Endometrial microvascular endothelial cells (primary cell): ENCODE measurements around the gene SPTLC1. TPM values are rescaled to one million over a fixed set of nuclear protein-coding genes. Genes with fewer than 3 reads are reported as not detected.
"Not testable (repeated sequence)": the region's sequence is repeated elsewhere in the genome, so short reads cannot be mapped to it uniquely, and the experiment has no call there.

ENCODE experiments used
- in situ Hi-C: cut with HindIII; loops from 2 replicates; pipeline ENCODE4 v1.10.0; 2017; ENCODE audit warnings: low sequenced_read_pairs, low pct_unique_long_range_greater_than_20kb; ENCODE audit errors: inconsistent ontology term
- total RNA-seq: library from RNA; depleted of rRNA; stranded (reverse); fragments of >200 nt; gene quantifications from one replicate; pipeline ENCODE4 v1.2.3, GENCODE V29; 2015; ENCODE audit errors: inconsistent ontology term

Gene SPTLC1
- total RNA-seq, 1 donor from 2014 or later = 125 TPM

DNA sequence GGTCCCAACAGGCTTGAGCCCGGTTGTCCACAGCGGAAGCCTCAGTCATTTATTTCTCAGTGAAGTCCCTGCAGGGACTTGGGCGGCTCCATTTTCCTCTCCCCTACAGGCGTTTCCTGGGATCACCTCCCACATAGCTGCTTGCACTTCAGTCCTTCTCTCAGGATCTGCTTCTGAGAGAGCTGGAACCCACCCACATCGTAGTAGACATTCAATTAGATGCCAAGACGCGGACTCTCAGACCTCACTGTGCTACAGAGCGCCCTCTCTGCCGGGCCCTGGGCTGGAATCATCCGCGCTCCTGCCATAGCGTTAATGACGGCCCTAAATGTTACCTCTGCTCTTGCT, 111.2 kb downstream of the SPTLC1 start:
- in situ Hi-C loops = no loop called here

DNA sequence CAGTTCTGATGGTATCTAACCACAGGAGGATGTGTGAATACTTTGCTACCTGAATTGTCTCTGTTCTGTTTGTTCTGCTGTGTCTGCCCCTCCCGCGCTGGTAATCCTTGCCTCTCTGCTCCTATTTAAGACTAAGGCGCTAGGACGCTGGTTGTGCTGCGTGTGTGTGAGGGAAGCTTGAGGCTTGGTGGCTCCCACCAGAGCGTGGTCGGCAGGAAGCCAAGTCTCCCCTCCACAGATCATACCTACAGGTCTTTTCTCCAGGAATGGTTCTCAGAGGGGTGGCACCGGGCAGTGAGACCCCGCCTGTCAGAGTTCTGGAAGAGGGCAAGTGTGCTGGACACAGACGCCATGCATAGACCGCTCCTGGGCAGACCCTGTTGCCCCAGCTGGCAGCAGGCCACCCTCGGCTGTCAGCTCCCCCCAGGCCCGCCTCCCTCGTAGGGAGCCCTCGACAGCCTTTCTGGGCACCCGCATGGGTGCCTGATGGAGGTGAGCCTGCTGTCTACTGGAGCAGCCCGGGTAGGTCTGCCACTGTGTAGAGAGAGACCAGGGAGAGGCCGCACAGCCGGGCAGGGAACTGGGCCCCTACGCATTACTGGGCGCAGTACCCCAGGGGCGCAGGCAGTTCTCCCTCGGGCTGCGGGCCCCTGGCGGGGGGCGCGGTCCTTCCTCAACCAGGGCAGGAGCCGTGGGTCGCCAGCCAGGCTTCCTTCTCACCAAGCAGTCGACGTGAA, 111.7 kb downstream of the SPTLC1 start:
- in situ Hi-C loops = no loop called here

DNA sequence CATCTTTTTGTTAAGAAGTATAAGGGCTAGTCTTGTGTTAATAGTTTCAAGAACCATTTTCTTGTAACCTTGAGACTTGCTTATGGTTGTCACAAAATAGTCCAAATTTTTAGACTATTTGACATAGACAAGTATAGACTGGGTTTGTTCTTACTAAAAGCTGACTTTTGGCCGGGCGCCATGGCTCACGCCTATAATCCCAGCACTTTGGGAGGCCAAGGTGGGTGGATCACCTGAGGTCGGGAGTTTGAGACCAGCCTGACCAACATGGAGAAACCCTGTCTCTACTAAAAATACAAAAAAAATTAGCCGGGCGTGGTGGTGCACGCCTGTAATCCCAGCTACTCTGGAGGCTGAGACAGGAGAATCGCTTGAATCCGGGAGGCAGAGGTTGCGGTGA, 113.3 kb downstream of the SPTLC1 start:
- in situ Hi-C loops = not testable (repeated sequence)

GRCh38 chr9:92001244-92001643, 114.0 kb downstream of the SPTLC1 start:
- in situ Hi-C loops = no loop called here

GRCh38 chr9:91995000-91995655, 120.1 kb downstream of the SPTLC1 start:
- in situ Hi-C loops = no loop called here

- in situ Hi-C loops = no loop called here
Measured at GRCh38 chr9:91994422-91994821, 120.8 kb downstream of the SPTLC1 start.

DNA sequence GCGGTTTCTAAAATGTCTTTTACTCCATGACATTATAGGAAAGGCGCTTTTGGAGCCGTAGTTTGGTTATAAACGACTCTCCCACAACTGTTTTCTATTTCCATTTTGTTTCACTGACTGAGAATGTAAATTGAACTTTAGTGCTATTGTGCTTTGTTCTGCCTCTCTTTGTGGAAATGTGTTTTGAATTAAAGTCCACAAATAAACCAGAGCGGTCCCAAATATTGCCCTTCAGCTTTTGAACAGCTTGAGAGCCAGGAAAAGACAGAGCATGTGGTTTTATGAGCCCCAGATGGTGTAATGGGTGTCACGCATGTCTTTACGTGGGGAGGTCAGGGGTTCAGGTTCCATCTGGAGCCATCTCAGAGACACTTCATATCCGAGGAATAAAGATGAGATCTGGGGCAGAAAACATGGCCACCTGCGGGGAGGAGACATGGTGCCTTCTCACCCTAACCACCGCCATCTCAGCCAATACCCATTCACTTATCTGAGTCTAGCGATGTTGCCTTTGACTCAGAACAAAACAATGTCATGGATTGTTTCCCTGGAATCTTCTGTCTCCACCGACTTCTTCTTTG, 122.7 kb downstream of the SPTLC1 start:
- in situ Hi-C loops = no loop called here

- in situ Hi-C loops = no loop called here
Measured at GRCh38 chr9:91991721-91992341, 123.4 kb downstream of the SPTLC1 start.

DNA sequence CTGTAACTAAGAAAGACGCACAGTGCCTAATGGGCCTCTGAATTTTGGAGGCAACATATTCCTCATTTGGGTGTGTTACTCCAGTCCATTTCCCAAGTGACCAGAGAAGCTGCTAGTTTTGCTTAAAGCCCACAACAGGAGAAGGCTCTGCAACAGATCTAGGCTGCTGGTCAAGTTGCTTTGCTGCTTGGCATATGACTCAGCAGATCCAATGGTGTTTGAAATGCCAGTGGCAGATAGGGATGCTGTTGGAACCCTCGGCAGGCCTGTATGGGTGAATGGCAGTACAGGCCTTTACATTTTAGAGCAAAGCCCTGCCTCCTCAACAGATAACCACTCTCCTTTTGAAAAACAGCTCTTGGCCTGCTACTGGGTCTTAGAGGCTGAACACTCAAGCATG, 129.0 kb downstream of the SPTLC1 start:
- in situ Hi-C loops = no loop called here

DNA sequence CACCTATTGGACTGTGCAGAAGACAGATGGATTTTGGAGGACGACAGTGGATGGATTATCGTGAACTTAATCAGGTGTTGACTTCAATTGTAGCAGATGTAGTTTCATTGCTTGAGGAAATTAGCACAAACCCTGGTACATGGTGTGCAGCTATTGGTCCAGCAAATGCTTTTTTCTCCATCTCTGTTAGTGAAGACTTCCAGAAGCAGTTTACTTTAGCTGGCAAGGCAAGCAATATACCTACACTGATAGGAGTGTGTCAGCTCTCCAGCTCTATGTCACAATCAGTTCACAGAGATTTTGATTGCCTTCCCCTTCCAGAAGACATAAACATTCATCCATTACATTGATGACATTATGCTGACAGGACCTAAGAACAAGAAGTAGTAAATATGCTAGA, 129.5 kb downstream of the SPTLC1 start:
- in situ Hi-C loops = no loop called here

Other genes with a start within 250 kb of the SPTLC1 start
- gene ROR2, start 165.2 kb downstream of the SPTLC1 start, total RNA-seq = 0.09 TPM
- gene IARS1, start 178.3 kb upstream of the SPTLC1 start, total RNA-seq = 170 TPM
- 13.4 TPM for gene NOL8, start 209.9 kb upstream of the SPTLC1 start, total RNA-seq
- 3.6 TPM for gene CENPP, start 210.5 kb upstream of the SPTLC1 start, total RNA-seq